Psoas muscle (tissue), 8 donors: Measurements from ENCODE around the gene VWC2L. TPM values are rescaled to one million over a fixed set of nuclear protein-coding genes. Genes with fewer than 3 reads are reported as not detected.
A peak's percentile ranks its signal among the peaks of the same experiment; 100 is the strongest.

Source experiments
- ATAC-seq, 4 donors: fragments of 200-7000 bp; cut with Tn5 transposase; one replicate each; pipeline ENCODE4 v1.9.1; 2020; ENCODE audit warnings: moderate library complexity in 3 of 4, mild to moderate bottlenecking in 2 of 4
- DNase-seq, 2 donors: peaks; one replicate each; pipeline ENCODE4 v3.0.0-alpha.2; 2020
- H3K27ac ChIP-seq: fragments of 200-600 bp; one replicate; pipeline ENCODE4 v1.8.0; 2022
- H3K27me3 ChIP-seq, 3 donors: fragments of 200-600 bp in 1 of 3; one replicate each; pipeline versions ENCODE4 v1.6.1 to v1.8.0; 2013 to 2022; ENCODE audit warnings: low read length in 2 of 3, mild to moderate bottlenecking in 2 of 3, moderate library complexity in 1 of 3; ENCODE audit not compliant: insufficient read depth in 3 of 3
- H3K36me3 ChIP-seq, 2 donors: fragments of 200-600 bp in 1 of 2; one replicate each; pipeline versions ENCODE4 v1.6.1 to v1.8.0; 2013 to 2022; ENCODE audit warnings: low read depth in 1 of 2, mild to moderate bottlenecking in 1 of 2, moderate library complexity in 1 of 2; ENCODE audit not compliant: insufficient read depth in 1 of 2
- H3K4me1 ChIP-seq: fragments of 200-600 bp; one replicate; pipeline ENCODE4 v1.8.0; 2022
- H3K4me3 ChIP-seq: fragments of 200-600 bp; one replicate; pipeline ENCODE4 v1.8.0; 2022; ENCODE audit warnings: mild to moderate bottlenecking
- H3K9me3 ChIP-seq: fragments of 200-600 bp; one replicate; pipeline ENCODE4 v1.8.0; 2022
- WGBS, 3 donors: extraction: QIAGEN DNeasy Blood & Tissue Kit; methylation state at CpG; one replicate each; pipeline versions ENCODE4 v1.1.6 to v1.1.7; 2013; 5-methylcytosine and 5-hydroxymethylcytosine counted together
- intact Hi-C, 2 donors: fragments of 100-400 bp; cut with DNase I; formaldehyde crosslinking; loops; one replicate each; pipeline versions ENCODE4 v1.11.0 to v1.14.2; 2022
- polyA plus RNA-seq, 3 donors: library from polyadenylated mRNA; stranded (reverse); fragments of 200-250 nt; gene quantifications; one replicate each; pipeline ENCODE4 v1.2.3, GENCODE V29; 2013
- total RNA-seq, 4 donors: library from RNA; stranded (reverse); fragmentation: NEBNext Ultra II Directional in 2 of 4; extraction: Animal tissue kit (Norgen Biotek cat#: 25700) in 2 of 4; gene quantifications; one replicate each; pipeline versions ENCODE4 v1.2.1 to v1.2.4, GENCODE V29; 2021 to 2023
- TF ChIP-seq, protein P1 (sequence below): fragments of 200-600 bp; IDR thresholded peaks from one replicate; pipeline ENCODE4 v1.8.0; 2022; ENCODE audit warnings: antibody characterized with exemption
- donor health status: healthy with polysubstance abuse.
- donor health status: DM: no; HTN: no; CAD: no; lungs with moderate emphysema.
- donor health status: Bipolar disorder and iron deficiency.
- donor health status: healthy.
- donor health status: DM: yes; HTN: yes; CAD: no.
- donor health status: DM: no; HTN: no; CAD: no.
- donor health status: DM: no; HTN: no; CAD: no.
- donor health status: DM: yes; HTN: yes; CAD: no.

Gene VWC2L
- total and polyA plus RNA-seq, 7 donors = 0.04 to 0.87 (median 0.51) TPM; not detected in 4

GRCh38 chr2:214471382-214471781, 60.5 kb downstream of the VWC2L start:
- ATAC-seq (no peak), DNase-seq (no peak)
- intact Hi-C loops = loop anchor here in 1 of 2 donors (10.0 kb wide), 1 partner anchor 333 kb away; the partner anchor contains the start of gene BARD1
- TF ChIP-seq, protein P1, sequence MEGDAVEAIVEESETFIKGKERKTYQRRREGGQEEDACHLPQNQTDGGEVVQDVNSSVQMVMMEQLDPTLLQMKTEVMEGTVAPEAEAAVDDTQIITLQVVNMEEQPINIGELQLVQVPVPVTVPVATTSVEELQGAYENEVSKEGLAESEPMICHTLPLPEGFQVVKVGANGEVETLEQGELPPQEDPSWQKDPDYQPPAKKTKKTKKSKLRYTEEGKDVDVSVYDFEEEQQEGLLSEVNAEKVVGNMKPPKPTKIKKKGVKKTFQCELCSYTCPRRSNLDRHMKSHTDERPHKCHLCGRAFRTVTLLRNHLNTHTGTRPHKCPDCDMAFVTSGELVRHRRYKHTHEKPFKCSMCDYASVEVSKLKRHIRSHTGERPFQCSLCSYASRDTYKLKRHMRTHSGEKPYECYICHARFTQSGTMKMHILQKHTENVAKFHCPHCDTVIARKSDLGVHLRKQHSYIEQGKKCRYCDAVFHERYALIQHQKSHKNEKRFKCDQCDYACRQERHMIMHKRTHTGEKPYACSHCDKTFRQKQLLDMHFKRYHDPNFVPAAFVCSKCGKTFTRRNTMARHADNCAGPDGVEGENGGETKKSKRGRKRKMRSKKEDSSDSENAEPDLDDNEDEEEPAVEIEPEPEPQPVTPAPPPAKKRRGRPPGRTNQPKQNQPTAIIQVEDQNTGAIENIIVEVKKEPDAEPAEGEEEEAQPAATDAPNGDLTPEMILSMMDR = no peak
- no peaks in the 10 kb centered on the region for H3K27me3 ChIP-seq
- 72 to 82% (median 82%) methylated on average over 1 of the region's 1 CpG for WGBS, 3 donors
- no peaks in the 10 kb centered on the region for H3K4me1 ChIP-seq
- H3K36me3 ChIP-seq = no peaks in the 10 kb centered on the region
- H3K4me3 ChIP-seq = no peak overlapping the region
- H3K27ac ChIP-seq = no peak overlapping the region
- no peaks in the 10 kb centered on the region for H3K9me3 ChIP-seq

- 88 to 92% (median 90%) methylated on average over 1 of the region's 1 CpG for WGBS, 3 donors
- Histone ChIP-seq H3K4me3 (no peak overlapping the region), H3K27ac (no peak overlapping the region), H3K4me1 (no peaks in the 10 kb centered on the region), H3K27me3 (no peaks in the 10 kb centered on the region), H3K36me3 (no peaks in the 10 kb centered on the region), H3K9me3 (no peaks in the 10 kb centered on the region)
- no peak for DNase-seq
- intact Hi-C loops = loop anchor here in 1 of 2 donors (10.0 kb wide), 1 partner anchor 333 kb away; the partner anchor contains the start of gene BARD1
- TF ChIP-seq, protein P1 = no peak
- no peak for ATAC-seq
Measured at GRCh38 chr2:214471990-214472389, 61.1 kb downstream of the VWC2L start.

GRCh38 chr2:214477305-214477704, 66.5 kb downstream of the VWC2L start:
- H3K9me3 ChIP-seq = no peaks in the 10 kb centered on the region
- no peak overlapping the region for H3K4me3 ChIP-seq
- WGBS, 3 donors = 34 to 62% (median 40%) methylated on average over 2 of the region's 2 CpGs
- DNase-seq (no peak), ATAC-seq (no peak)
- no peaks in the 10 kb centered on the region for H3K27me3 ChIP-seq
- H3K4me1 ChIP-seq = peaks cover 12% of the 10 kb centered on the region
- TF ChIP-seq, protein P1 = no peak
- H3K36me3 ChIP-seq = no peaks in the 10 kb centered on the region
- intact Hi-C loops = loop anchor here in 1 of 2 donors (10.0 kb wide), 1 partner anchor 327 kb away; the partner anchor contains the start of gene BARD1
- H3K27ac ChIP-seq = no peak overlapping the region

- intact Hi-C loops = no loop called here
- H3K27me3 ChIP-seq = no peaks in the 10 kb centered on the region
- H3K27ac ChIP-seq = peak overlapping the region; percentile 79
- H3K36me3 ChIP-seq = no peaks in the 10 kb centered on the region
- TF ChIP-seq, protein P1 = no peak
- H3K4me1 ChIP-seq = peaks cover 15% of the 10 kb centered on the region
- DNase-seq (no peak), ATAC-seq (peak; percentile 90 to 97 (median 94))
- H3K9me3 ChIP-seq = no peaks in the 10 kb centered on the region
- 0 to 7% (median 0%) methylated on average over 1 of the region's 1 CpG for WGBS, 3 donors
- peak overlapping the region; percentile 12 for H3K4me3 ChIP-seq
Measured at GRCh38 chr2:214481204-214481603, 70.3 kb downstream of the VWC2L start.

- DNase-seq (no peak), ATAC-seq (no peak)
- 78 to 82% (median 79%) methylated on average over 2 of the region's 2 CpGs for WGBS, 3 donors
- TF ChIP-seq, protein P1 = no peak
- H3K27me3 ChIP-seq = no peaks in the 10 kb centered on the region
- intact Hi-C loops = no loop called here
- H3K4me3 ChIP-seq = no peak overlapping the region
- peak overlapping the region; percentile 67 for H3K27ac ChIP-seq
- peaks cover 15% of the 10 kb centered on the region for H3K4me1 ChIP-seq
- H3K36me3 ChIP-seq = no peaks in the 10 kb centered on the region
- H3K9me3 ChIP-seq = no peaks in the 10 kb centered on the region
Measured at GRCh38 chr2:214482728-214483127, 71.9 kb downstream of the VWC2L start.
